Measurements from ENCODE around the gene PHF20.

The PHF20 gene

DNA sequence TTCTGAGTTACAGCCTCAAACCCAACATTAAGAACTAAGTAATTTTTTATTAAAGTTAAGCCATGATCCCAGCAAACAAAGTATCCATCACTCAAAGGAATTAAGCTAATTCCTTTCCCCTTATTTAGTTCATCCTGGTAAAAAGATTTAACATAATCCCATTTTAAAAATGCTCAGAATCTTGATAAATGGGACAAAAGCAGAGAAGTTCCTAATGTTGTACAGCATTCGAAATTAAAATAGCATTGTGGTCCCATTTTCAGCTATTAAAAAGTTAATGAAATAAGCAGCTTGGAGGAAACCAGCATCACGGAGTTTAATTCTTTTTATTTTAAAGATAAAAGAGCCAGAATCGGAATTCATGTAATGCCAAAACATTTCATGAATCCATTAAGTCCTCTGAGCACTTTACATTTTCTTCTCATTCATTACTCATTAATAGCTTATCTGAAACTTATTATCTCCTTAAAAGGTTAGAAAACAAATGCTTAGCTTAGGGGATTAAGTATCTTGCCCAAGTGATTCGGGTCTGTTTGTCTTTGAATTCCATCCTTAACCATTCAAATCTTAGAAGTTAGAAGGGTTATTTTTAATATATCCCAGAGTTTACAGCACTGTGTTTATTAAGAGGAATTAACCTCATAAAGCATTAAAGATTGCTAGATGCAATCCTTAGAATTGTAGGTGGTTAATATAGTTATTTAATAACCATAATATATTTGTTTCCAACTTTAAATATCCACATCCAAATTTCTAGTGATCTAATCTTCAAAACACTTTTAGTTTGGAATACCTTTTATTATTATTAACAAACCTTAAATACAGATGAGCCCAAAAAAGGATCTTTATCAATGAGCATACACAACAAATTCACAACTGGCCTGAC lies 41.0 kb upstream of the PHF20 start:
- TF ChIP-seq, protein P1, sequence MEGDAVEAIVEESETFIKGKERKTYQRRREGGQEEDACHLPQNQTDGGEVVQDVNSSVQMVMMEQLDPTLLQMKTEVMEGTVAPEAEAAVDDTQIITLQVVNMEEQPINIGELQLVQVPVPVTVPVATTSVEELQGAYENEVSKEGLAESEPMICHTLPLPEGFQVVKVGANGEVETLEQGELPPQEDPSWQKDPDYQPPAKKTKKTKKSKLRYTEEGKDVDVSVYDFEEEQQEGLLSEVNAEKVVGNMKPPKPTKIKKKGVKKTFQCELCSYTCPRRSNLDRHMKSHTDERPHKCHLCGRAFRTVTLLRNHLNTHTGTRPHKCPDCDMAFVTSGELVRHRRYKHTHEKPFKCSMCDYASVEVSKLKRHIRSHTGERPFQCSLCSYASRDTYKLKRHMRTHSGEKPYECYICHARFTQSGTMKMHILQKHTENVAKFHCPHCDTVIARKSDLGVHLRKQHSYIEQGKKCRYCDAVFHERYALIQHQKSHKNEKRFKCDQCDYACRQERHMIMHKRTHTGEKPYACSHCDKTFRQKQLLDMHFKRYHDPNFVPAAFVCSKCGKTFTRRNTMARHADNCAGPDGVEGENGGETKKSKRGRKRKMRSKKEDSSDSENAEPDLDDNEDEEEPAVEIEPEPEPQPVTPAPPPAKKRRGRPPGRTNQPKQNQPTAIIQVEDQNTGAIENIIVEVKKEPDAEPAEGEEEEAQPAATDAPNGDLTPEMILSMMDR (IDR thresholded peaks at IDR 0.05; ENCODE audit: borderline replicate concordance, insufficient read depth, low read depth, low read length) = no peak
- no peak overlapping the region for H3K4me3 ChIP-seq (ENCODE audit: low read depth, low read length)

- no peak overlapping the region for H3K4me3 ChIP-seq (ENCODE audit: low read depth, low read length)
- TF ChIP-seq, protein P1 (IDR thresholded peaks at IDR 0.05; ENCODE audit: borderline replicate concordance, insufficient read depth, low read depth, low read length) = no peak
These were observed 40.4 kb upstream of the PHF20 start for GRCh38 chr20:35731469-35731788.

DNA sequence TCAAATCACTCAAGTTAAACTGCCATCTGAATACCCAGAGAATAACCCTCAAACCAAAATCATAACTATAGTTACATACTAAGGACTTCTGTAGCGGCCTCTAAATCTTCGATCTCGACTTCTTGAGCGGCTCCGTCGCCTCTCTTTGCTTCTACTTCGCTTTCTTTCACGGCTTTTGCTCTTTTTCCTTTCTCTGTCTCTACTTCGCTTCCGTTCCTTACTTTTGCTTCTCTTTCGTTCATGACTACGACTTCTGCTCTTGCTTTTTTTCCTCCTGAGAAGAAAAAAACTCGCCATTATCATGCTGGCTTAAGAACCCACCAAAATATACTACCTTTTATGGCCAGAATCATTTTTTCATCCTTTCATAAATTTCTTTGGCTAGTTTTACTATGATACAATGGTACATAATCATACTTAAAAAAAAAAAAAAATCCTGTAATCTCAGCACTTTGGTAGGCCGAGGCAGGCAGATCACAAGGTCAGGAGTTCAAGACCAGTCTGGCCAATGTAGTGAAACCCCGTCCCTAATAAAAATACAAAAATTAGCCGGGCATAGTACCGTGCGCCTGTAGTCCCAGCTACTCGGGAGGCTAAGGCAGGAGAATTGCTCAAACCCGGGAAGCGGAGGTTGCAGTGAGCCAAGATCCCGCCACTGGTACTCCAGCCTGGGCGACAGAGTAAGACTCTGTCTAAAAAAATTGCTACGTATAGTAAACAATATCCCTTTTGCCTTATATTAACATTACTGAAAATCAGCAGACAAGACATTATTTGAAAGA lies 39.8 kb upstream of the PHF20 start:
- H3K4me3 ChIP-seq (ENCODE audit: low read depth, low read length) = no peak overlapping the region
- TF ChIP-seq, protein P1 (IDR thresholded peaks at IDR 0.05; ENCODE audit: borderline replicate concordance, insufficient read depth, low read depth, low read length) = no peak

- TF ChIP-seq, protein P1 (IDR thresholded peaks at IDR 0.05; ENCODE audit: borderline replicate concordance, insufficient read depth, low read depth, low read length) = no peak
- no peak overlapping the region for H3K4me3 ChIP-seq (ENCODE audit: low read depth, low read length)
These were observed 39.2 kb upstream of the PHF20 start for GRCh38 chr20:35732644-35732982.

DNA sequence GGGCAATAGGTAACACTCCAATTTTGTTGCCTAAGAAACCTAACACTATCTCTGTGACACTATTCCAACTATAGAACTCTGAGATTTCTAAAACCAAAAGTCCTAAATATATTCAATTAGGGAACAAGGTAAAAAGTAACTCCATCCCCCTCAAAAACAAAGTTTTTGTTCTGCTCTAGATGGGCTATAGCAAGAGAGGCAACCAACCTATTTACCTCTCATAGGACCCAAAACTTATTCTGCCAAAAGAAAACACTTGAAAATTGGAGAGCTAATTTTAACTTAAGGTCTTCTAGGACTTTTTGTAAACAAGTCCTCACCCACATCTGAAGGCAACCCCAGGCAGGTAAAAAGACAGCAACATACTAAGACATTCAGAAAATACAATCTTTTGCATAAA lies 37.4 kb upstream of the PHF20 start:
- TF ChIP-seq, protein P1 (IDR thresholded peaks at IDR 0.05; ENCODE audit: borderline replicate concordance, insufficient read depth, low read depth, low read length) = no peak
- no peak overlapping the region for H3K4me3 ChIP-seq (ENCODE audit: low read depth, low read length)

DNA sequence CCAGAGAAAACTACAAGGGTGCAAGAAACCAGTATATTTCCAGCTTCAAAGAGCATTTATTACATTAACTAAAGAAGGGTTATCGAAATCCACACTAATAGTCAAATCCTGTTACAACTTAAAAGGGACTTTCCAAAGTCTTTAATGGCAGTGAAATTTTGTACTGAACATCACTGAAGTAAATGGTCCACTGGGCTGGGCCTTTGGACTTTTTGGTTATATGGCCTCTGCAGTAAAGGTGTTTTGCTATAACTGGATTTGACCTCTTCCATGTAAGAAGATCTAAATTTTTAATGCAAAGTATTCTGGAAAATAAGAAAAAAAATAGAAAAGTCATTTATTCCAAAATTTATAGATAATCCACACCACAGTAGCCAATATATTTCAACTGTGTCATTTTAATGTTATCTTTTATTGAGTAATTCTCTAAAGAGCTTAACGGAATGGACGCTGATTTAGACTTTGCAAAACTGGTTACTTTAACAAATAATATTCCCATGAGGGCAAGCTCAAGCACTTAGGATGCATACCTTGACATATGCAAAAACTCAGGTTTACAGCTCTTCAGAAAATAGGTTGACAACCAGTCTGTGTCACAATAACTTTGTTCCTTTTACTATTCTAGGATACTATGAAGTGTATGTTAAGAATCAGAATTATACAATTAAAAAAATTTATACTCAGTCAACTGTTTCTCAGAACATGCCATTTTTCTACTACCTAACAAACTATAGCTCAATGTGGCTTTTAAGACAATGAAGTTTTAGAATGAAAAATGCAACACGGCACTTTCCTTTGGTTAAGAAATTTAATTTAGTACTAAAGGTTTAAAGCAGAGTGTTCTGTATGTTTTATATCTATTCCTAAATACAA lies 36.8 kb upstream of the PHF20 start:
- no peak overlapping the region for H3K4me3 ChIP-seq (ENCODE audit: low read depth, low read length)
- TF ChIP-seq, protein P1 (IDR thresholded peaks at IDR 0.05; ENCODE audit: borderline replicate concordance, insufficient read depth, low read depth, low read length) = no peak
